Esophagus muscularis mucosa (tissue), 3 donors: ENCODE results near the gene HOXB1.

Experiments used
- POLR2A ChIP-seq: fragments of 450-650 bp; IDR thresholded peaks from one replicate; pipeline ENCODE4 v1.6.1; 2017; ENCODE audit warnings: antibody characterized with exemption, moderate library complexity, mild to moderate bottlenecking, low read depth
- POLR2AphosphoS5 ChIP-seq, 2 donors: sonication (generic); formaldehyde crosslinking; IDR thresholded peaks; one replicate each; pipeline ENCODE4 v1.6.1; 2017; ENCODE audit warnings: antibody characterized with exemption in 2 of 2
- TF ChIP-seq, protein P1 (sequence below), 3 experiments: fragments of 200-600 bp in 2 of 3; fragments of 450-650 bp in 1 of 3; sonication (generic) in 2 of 3; IDR thresholded peaks; one replicate each; pipeline ENCODE4 v1.5.1; 2017 to 2019; ENCODE audit warnings: antibody characterized with exemption in 3 of 3, mild to moderate bottlenecking in 2 of 3, moderate library complexity in 1 of 3

DNA sequence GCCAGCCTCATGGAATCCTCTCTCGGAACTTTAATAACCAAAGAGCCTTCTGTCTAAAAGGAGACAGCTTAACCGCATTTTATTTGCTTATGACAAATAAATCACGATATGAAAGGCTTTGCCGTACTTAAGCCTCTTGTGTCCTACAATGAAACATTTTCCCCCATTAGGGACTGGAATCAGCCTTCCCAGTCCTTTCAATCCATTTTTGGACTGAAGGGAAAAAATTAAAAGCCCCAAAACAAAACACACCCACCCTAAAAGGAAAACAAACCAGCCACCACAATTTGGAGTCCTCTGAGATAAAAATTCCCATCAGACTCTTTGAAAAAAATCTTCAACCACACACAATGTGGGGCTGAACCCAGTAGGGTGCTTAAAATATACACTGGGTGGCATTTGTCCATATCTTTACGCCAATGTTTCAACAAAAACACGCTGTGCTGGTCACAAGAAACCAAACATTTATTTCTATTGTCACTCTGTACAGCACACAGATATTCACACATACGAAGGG is 44.3 kb upstream of the HOXB1 start:
- TF ChIP-seq, protein P1, sequence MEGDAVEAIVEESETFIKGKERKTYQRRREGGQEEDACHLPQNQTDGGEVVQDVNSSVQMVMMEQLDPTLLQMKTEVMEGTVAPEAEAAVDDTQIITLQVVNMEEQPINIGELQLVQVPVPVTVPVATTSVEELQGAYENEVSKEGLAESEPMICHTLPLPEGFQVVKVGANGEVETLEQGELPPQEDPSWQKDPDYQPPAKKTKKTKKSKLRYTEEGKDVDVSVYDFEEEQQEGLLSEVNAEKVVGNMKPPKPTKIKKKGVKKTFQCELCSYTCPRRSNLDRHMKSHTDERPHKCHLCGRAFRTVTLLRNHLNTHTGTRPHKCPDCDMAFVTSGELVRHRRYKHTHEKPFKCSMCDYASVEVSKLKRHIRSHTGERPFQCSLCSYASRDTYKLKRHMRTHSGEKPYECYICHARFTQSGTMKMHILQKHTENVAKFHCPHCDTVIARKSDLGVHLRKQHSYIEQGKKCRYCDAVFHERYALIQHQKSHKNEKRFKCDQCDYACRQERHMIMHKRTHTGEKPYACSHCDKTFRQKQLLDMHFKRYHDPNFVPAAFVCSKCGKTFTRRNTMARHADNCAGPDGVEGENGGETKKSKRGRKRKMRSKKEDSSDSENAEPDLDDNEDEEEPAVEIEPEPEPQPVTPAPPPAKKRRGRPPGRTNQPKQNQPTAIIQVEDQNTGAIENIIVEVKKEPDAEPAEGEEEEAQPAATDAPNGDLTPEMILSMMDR (IDR thresholded peaks at IDR 0.05) = no peak
- TF ChIP-seq POLR2AphosphoS5 (IDR thresholded peaks at IDR 0.05) = no peak
- TF ChIP-seq POLR2A = no peak
